ENCODE data around the gene CLVS2. TPM values are rescaled to one million over a fixed set of nuclear protein-coding genes. Genes with fewer than 3 reads are reported as not detected.

CLVS2 gene
- total RNA-seq, 2 experiments from 2014 or later, result not detected

DNA sequence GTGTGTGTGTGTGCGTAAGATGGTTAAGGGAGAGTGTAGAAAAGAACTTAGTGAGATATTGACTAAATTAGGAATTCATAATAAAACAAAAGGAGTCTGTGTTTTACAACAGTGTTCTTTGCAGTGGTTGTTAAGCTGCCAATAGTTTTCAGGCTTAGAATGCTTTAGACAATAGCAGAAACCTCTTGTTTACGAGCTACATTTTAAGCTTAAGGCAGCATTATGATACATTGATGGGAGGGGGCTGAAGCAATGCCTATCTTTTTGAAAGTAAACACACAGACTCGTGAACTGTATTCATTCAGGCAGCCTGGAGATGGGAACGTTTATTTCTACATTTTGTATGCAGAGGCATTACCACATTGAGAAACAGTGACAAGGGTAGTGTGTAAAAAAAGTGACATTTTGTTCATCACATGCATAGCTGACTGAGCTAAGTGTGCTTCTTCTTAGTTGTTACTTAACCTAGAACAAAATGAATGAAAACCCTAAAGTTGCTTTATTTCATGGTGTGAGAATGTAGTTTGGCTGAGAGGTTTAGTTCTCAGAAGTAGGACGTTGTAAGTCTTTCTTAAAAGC lies 21.2 kb downstream of the CLVS2 start:
- DNase-seq (no peak), ATAC-seq (ENCODE audit: poor library complexity) (no peak)
- ChIA-PET POLR2A (no interaction called here), CTCF (no interaction called here)
- Histone ChIP-seq H3K36me3 (ENCODE audit: insufficient read depth, low read length) (no peaks in the 10 kb centered on the region), H3K27ac (ENCODE audit: low read depth in 1 of 2, low read length in 2 of 2) (no peak overlapping the region), H3K4me3 (ENCODE audit: low read length) (no peak overlapping the region), H3K9me3 (ENCODE audit: control insufficient read depth in 1 of 2, insufficient read depth in 1 of 2, low read length in 2 of 2) (no peaks in the 10 kb centered on the region), H3K27me3 (ENCODE audit: control insufficient read depth in 1 of 2, insufficient read depth in 2 of 2, low read length in 2 of 2) (no peaks in the 10 kb centered on the region), H3K4me1 (ENCODE audit: insufficient read depth, low read length) (no peaks in the 10 kb centered on the region)
- TF ChIP-seq, protein P1, sequence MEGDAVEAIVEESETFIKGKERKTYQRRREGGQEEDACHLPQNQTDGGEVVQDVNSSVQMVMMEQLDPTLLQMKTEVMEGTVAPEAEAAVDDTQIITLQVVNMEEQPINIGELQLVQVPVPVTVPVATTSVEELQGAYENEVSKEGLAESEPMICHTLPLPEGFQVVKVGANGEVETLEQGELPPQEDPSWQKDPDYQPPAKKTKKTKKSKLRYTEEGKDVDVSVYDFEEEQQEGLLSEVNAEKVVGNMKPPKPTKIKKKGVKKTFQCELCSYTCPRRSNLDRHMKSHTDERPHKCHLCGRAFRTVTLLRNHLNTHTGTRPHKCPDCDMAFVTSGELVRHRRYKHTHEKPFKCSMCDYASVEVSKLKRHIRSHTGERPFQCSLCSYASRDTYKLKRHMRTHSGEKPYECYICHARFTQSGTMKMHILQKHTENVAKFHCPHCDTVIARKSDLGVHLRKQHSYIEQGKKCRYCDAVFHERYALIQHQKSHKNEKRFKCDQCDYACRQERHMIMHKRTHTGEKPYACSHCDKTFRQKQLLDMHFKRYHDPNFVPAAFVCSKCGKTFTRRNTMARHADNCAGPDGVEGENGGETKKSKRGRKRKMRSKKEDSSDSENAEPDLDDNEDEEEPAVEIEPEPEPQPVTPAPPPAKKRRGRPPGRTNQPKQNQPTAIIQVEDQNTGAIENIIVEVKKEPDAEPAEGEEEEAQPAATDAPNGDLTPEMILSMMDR (IDR thresholded peaks at IDR 0.05), result no peak
- intact Hi-C loops (cut with DNase I, micrococcal nuclease), result no loop called here
- Mint-ChIP-seq H3K4me1 (ENCODE audit: low read depth) (no peaks in the 10 kb centered on the region), H3K27me3 (no peaks in the 10 kb centered on the region), H3K36me3 (ENCODE audit: low read depth) (no peaks in the 10 kb centered on the region), H3K9me3 (peaks cover 3% of the 10 kb centered on the region), H3K4me3 (no peak overlapping the region), H3K27ac (no peak overlapping the region)

GRCh38 chr6:123022975-123023374 lies 26.9 kb downstream of the CLVS2 start:
- intact Hi-C loops (cut with DNase I, micrococcal nuclease), result no loop called here
- H3K27me3 Mint-ChIP-seq, result no peaks in the 10 kb centered on the region
- H3K36me3 Mint-ChIP-seq (ENCODE audit: low read depth), result no peaks in the 10 kb centered on the region
- no peak overlapping the region for H3K4me3 Mint-ChIP-seq
- no peak for ATAC-seq (ENCODE audit: poor library complexity)
- no peak for DNase-seq
- no peak overlapping the region for H3K4me3 ChIP-seq (ENCODE audit: low read length)
- no peaks in the 10 kb centered on the region for H3K4me1 Mint-ChIP-seq (ENCODE audit: low read depth)
- TF ChIP-seq, protein P1 (IDR thresholded peaks at IDR 0.05), result no peak
- H3K27me3 ChIP-seq (ENCODE audit: control insufficient read depth in 1 of 2, insufficient read depth in 2 of 2, low read length in 2 of 2), result no peaks in the 10 kb centered on the region
- no peaks in the 10 kb centered on the region for H3K4me1 ChIP-seq (ENCODE audit: insufficient read depth, low read length)
- ChIA-PET CTCF (no interaction called here), POLR2A (no interaction called here)
- H3K27ac ChIP-seq (ENCODE audit: low read depth in 1 of 2, low read length in 2 of 2), result no peak overlapping the region
- H3K27ac Mint-ChIP-seq, result no peak overlapping the region
- H3K9me3 Mint-ChIP-seq, result peaks cover 7% of the 10 kb centered on the region
- no peaks in the 10 kb centered on the region for H3K9me3 ChIP-seq (ENCODE audit: control insufficient read depth in 1 of 2, insufficient read depth in 1 of 2, low read length in 2 of 2)
- no peaks in the 10 kb centered on the region for H3K36me3 ChIP-seq (ENCODE audit: insufficient read depth, low read length)

GRCh38 chr6:123024976-123025375 lies 28.9 kb downstream of the CLVS2 start:
- H3K27ac Mint-ChIP-seq, result no peak overlapping the region
- intact Hi-C loops (cut with DNase I, micrococcal nuclease), result no loop called here
- ChIA-PET POLR2A (no interaction called here), CTCF (no interaction called here)
- H3K27me3 Mint-ChIP-seq, result no peaks in the 10 kb centered on the region
- TF ChIP-seq, protein P1 (IDR thresholded peaks at IDR 0.05), result no peak
- no peak overlapping the region for H3K27ac ChIP-seq (ENCODE audit: low read depth in 1 of 2, low read length in 2 of 2)
- no peaks in the 10 kb centered on the region for H3K4me1 ChIP-seq (ENCODE audit: insufficient read depth, low read length)
- H3K9me3 ChIP-seq (ENCODE audit: control insufficient read depth in 1 of 2, insufficient read depth in 1 of 2, low read length in 2 of 2), result no peaks in the 10 kb centered on the region
- DNase-seq (no peak), ATAC-seq (ENCODE audit: poor library complexity) (no peak)
- no peaks in the 10 kb centered on the region for H3K27me3 ChIP-seq (ENCODE audit: control insufficient read depth in 1 of 2, insufficient read depth in 2 of 2, low read length in 2 of 2)
- no peak overlapping the region for H3K4me3 ChIP-seq (ENCODE audit: low read length)
- no peaks in the 10 kb centered on the region for H3K4me1 Mint-ChIP-seq (ENCODE audit: low read depth)
- no peaks in the 10 kb centered on the region for H3K36me3 Mint-ChIP-seq (ENCODE audit: low read depth)
- H3K4me3 Mint-ChIP-seq, result no peak overlapping the region
- H3K9me3 Mint-ChIP-seq, result peaks cover 7% of the 10 kb centered on the region
- no peaks in the 10 kb centered on the region for H3K36me3 ChIP-seq (ENCODE audit: insufficient read depth, low read length)

Measured in CD4-positive, alpha-beta T cell (primary cell).